ENCODE measurements around the gene WNT4. TPM values are rescaled to one million over a fixed set of nuclear protein-coding genes. Genes with fewer than 3 reads are reported as not detected.

Gene WNT4
- total RNA-seq, 1 donor from 2014 or later: 0.19 TPM

- H3K36me3 Mint-ChIP-seq (ENCODE audit: unreplicated experiment): no peaks in the 10 kb centered on the region
- no peak overlapping the region for H3K27ac Mint-ChIP-seq (ENCODE audit: unreplicated experiment)
- H3K4me1 Mint-ChIP-seq (ENCODE audit: unreplicated experiment): peaks cover 14% of the 10 kb centered on the region
- H3K27me3 Mint-ChIP-seq (ENCODE audit: unreplicated experiment): peaks cover 2% of the 10 kb centered on the region
- no peak for DNase-seq (ENCODE audit: extremely low spot score, unreplicated experiment)
- no peak for TF ChIP-seq CTCF (IDR thresholded peaks at IDR 0.05)
- H3K9me3 Mint-ChIP-seq (ENCODE audit: unreplicated experiment): no peaks in the 10 kb centered on the region
- H3K4me3 Mint-ChIP-seq (ENCODE audit: unreplicated experiment): no peak overlapping the region
These were observed 10.2 kb downstream of the WNT4 start for GRCh38 chr1:22132517-22133235.

DNA sequence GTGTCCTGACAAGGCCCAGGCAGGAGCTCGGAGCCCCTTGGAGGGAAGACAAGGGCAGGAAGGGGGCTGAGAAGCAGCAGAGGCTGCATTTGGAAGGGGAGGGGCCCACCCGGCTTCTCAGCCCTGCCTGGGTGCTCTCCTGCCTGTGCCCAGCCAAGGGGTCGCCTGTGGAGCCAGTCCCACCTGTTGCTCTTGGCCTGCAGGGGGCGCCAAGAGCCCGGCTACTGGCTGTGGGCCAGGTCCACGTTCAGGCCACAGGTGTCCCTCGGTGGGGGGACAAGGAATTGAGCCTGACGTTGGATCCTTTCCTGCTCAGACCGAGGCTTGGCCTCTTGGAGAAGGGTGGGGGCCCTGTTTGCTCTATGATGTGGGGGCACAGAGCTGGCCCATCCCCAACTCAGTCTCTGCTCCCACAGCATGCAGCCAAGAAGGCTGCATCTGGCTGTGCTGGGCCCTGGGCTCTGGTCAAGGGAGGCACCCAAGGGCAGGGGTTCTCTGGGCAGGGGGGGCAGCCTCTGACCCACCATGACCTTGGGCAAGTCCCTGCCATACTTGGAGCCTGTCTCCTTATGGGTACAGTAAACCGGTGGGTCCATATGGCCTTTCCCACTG, 10.9 kb downstream of the WNT4 start:
- Mint-ChIP-seq H3K27ac (ENCODE audit: unreplicated experiment) (no peak overlapping the region), H3K4me1 (ENCODE audit: unreplicated experiment) (peaks cover 11% of the 10 kb centered on the region), H3K27me3 (ENCODE audit: unreplicated experiment) (peaks cover 2% of the 10 kb centered on the region), H3K4me3 (ENCODE audit: unreplicated experiment) (no peak overlapping the region), H3K36me3 (ENCODE audit: unreplicated experiment) (no peaks in the 10 kb centered on the region), H3K9me3 (ENCODE audit: unreplicated experiment) (no peaks in the 10 kb centered on the region)
- DNase-seq (ENCODE audit: extremely low spot score, unreplicated experiment): no peak
- TF ChIP-seq CTCF (IDR thresholded peaks at IDR 0.05): peak; percentile 86

- Mint-ChIP-seq H3K36me3 (ENCODE audit: unreplicated experiment) (no peaks in the 10 kb centered on the region), H3K4me1 (ENCODE audit: unreplicated experiment) (peaks cover 8% of the 10 kb centered on the region), H3K27ac (ENCODE audit: unreplicated experiment) (no peak overlapping the region), H3K4me3 (ENCODE audit: unreplicated experiment) (no peak overlapping the region), H3K27me3 (ENCODE audit: unreplicated experiment) (peaks cover 2% of the 10 kb centered on the region), H3K9me3 (ENCODE audit: unreplicated experiment) (no peaks in the 10 kb centered on the region)
- TF ChIP-seq CTCF (IDR thresholded peaks at IDR 0.05): no peak
- DNase-seq (ENCODE audit: extremely low spot score, unreplicated experiment): no peak
These were observed 11.8 kb downstream of the WNT4 start for GRCh38 chr1:22131062-22131461.

DNA sequence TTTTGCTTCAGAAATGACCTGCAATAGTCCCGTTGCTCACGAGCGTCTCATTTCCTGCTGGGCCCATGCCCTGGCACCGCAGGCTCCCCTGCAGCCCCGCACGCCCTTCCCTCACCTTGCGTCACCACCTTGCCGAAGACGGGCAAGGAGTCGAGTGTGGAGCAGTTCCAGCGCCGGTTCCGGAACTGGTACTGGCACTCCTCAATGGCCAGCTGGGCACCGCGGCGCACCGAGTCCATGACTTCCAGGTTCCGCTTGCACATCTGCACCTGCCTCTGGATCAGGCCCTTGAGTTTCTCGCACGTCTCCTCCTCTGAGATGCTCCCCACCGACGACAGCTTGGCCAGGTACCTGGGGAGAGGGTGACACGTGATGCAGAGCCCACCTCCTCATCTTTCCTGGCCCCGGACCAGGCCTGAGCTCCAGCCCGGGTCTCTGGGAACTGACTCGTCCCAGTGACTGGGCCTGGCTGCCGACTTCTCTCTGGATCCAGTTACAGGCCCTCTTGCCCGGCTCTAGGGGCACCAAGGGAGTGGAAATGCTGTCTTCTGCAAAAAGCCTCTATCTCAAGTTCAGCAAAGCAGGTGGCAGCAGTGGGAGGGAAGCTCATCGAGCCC, 13.3 kb downstream of the WNT4 start:
- DNase-seq (ENCODE audit: extremely low spot score, unreplicated experiment): no peak
- no peak overlapping the region for H3K27ac Mint-ChIP-seq (ENCODE audit: unreplicated experiment)
- no peaks in the 10 kb centered on the region for H3K36me3 Mint-ChIP-seq (ENCODE audit: unreplicated experiment)
- H3K27me3 Mint-ChIP-seq (ENCODE audit: unreplicated experiment): no peaks in the 10 kb centered on the region
- TF ChIP-seq CTCF (IDR thresholded peaks at IDR 0.05): no peak
- peaks cover 8% of the 10 kb centered on the region for H3K4me1 Mint-ChIP-seq (ENCODE audit: unreplicated experiment)
- no peaks in the 10 kb centered on the region for H3K9me3 Mint-ChIP-seq (ENCODE audit: unreplicated experiment)
- no peak overlapping the region for H3K4me3 Mint-ChIP-seq (ENCODE audit: unreplicated experiment)

- Mint-ChIP-seq H3K4me1 (ENCODE audit: unreplicated experiment) (peaks cover 3% of the 10 kb centered on the region), H3K9me3 (ENCODE audit: unreplicated experiment) (no peaks in the 10 kb centered on the region), H3K4me3 (ENCODE audit: unreplicated experiment) (no peak overlapping the region), H3K27me3 (ENCODE audit: unreplicated experiment) (no peaks in the 10 kb centered on the region), H3K27ac (ENCODE audit: unreplicated experiment) (no peak overlapping the region), H3K36me3 (ENCODE audit: unreplicated experiment) (no peaks in the 10 kb centered on the region)
- no peak for DNase-seq (ENCODE audit: extremely low spot score, unreplicated experiment)
- TF ChIP-seq CTCF (IDR thresholded peaks at IDR 0.05): no peak
These were observed 14.5 kb downstream of the WNT4 start for GRCh38 chr1:22128392-22128791.

All from osteocyte (in vitro differentiated cells).